CD14-positive monocyte (primary cell): ENCODE data around the gene IGF2BP2. TPM values are rescaled to one million over a fixed set of nuclear protein-coding genes. Genes with fewer than 3 reads are reported as not detected.

Experiments
- DNase-seq, 3 donors: peaks; one replicate each; pipeline ENCODE4 v3.0.0-alpha.2; 2011 to 2022
- H2AFZ ChIP-seq: 2 replicates; pipeline ENCODE4 v1.6.0; 2012; ENCODE audit warnings: mild to moderate bottlenecking, low read depth, low read length, inconsistent platforms; ENCODE audit not compliant: insufficient read depth, poor library complexity, severe bottlenecking
- H3K27ac ChIP-seq, 2 donors: 1 replicate in 1 of 2; 2 replicates in 1 of 2; pipeline ENCODE4 v1.5.1; 2012 to 2013; ENCODE audit warnings: low read length in 2 of 2, control low read depth in 1 of 2, inconsistent platforms in 1 of 2, low read depth in 1 of 2, mild to moderate bottlenecking in 1 of 2
- H3K27me3 ChIP-seq, 2 donors: one replicate each; pipeline versions ENCODE4 v1.6.0 to v1.6.1; 2011 to 2013; ENCODE audit warnings: low read length in 2 of 2; ENCODE audit not compliant: control insufficient read depth in 2 of 2, insufficient read depth in 2 of 2
- H3K36me3 ChIP-seq, 2 donors: replicated peaks in 1 of 2; 1 replicate in 1 of 2; 2 replicates in 1 of 2; pipeline versions ENCODE4 v1.5.1 to v1.6.1; 2012 to 2013; ENCODE audit warnings: low read length in 2 of 2, control low read depth in 1 of 2, inconsistent platforms in 1 of 2, mild to moderate bottlenecking in 1 of 2; ENCODE audit not compliant: insufficient read depth in 2 of 2, control insufficient read depth in 1 of 2
- H3K4me1 ChIP-seq, 2 donors: 1 replicate in 1 of 2; 2 replicates in 1 of 2; pipeline versions ENCODE4 v1.5.1 to v1.6.1; 2012 to 2013; ENCODE audit warnings: low read length in 2 of 2, control low read depth in 1 of 2, inconsistent platforms in 1 of 2, mild to moderate bottlenecking in 1 of 2, moderate library complexity in 1 of 2; ENCODE audit not compliant: insufficient read depth in 2 of 2, control insufficient read depth in 1 of 2
- H3K4me2 ChIP-seq: replicated peaks from 2 replicates; pipeline ENCODE3; 2012; ENCODE audit warnings: low read length, moderate library complexity, mild to moderate bottlenecking; ENCODE audit not compliant: poor library complexity, severe bottlenecking; ENCODE audit errors: extremely low read depth
- H3K4me3 ChIP-seq, 3 experiments: fragments of 200-600 bp in 1 of 3; sonication (generic) in 1 of 3; replicated peaks in 1 of 3; 1 replicate in 2 of 3; 2 replicates in 1 of 3; pipeline ENCODE4 v1.5.1; 2011 to 2013; ENCODE audit warnings: low read length in 3 of 3, mild to moderate bottlenecking in 3 of 3, control low read depth in 2 of 3, low read depth in 2 of 3, inconsistent platforms in 1 of 3, moderate library complexity in 1 of 3
- H3K79me2 ChIP-seq: 2 replicates; pipeline ENCODE4 v1.6.0; 2012; ENCODE audit warnings: mild to moderate bottlenecking, control low read depth, inconsistent platforms, low read length, moderate library complexity; ENCODE audit not compliant: insufficient read depth
- H3K9ac ChIP-seq: 2 replicates; pipeline ENCODE4 v1.6.0; 2017; ENCODE audit warnings: low read length, mild to moderate bottlenecking; ENCODE audit not compliant: insufficient read depth, poor library complexity, severe bottlenecking
- H3K9me3 ChIP-seq, 2 donors: replicated peaks in 1 of 2; 1 replicate in 1 of 2; 2 replicates in 1 of 2; pipeline versions ENCODE4 v1.5.1 to v1.6.1; 2012 to 2013; ENCODE audit warnings: low read length in 2 of 2, control low read depth in 1 of 2; ENCODE audit not compliant: control insufficient read depth in 1 of 2, insufficient read depth in 1 of 2
- H4K20me1 ChIP-seq: 2 replicates; pipeline ENCODE4 v1.6.0; 2012; ENCODE audit warnings: mild to moderate bottlenecking, low read length, control low read depth, moderate library complexity; ENCODE audit not compliant: insufficient read depth
- H3K27ac Mint-ChIP-seq, 7 donors: one replicate each; pipeline ENCODE4 v1.8.0; 2020; ENCODE audit warnings: mild to moderate bottlenecking in 7 of 7, mixed read lengths in 7 of 7, moderate library complexity in 6 of 7, inconsistent platforms in 2 of 7
- H3K27me3 Mint-ChIP-seq, 3 donors: one replicate each; pipeline ENCODE4 v1.8.0; 2021 to 2022; ENCODE audit warnings: low read depth in 3 of 3, mild to moderate bottlenecking in 3 of 3, mixed read lengths in 3 of 3, moderate library complexity in 3 of 3, inconsistent platforms in 1 of 3
- H3K36me3 Mint-ChIP-seq, 2 donors: one replicate each; pipeline ENCODE4 v1.8.0; 2020; ENCODE audit warnings: mixed read lengths in 2 of 2, inconsistent platforms in 1 of 2, mild to moderate bottlenecking in 1 of 2
- H3K4me1 Mint-ChIP-seq: one replicate; pipeline ENCODE4 v1.8.0; 2020; ENCODE audit warnings: mild to moderate bottlenecking, mixed read lengths
- H3K4me3 Mint-ChIP-seq, 2 donors: one replicate each; pipeline ENCODE4 v1.8.0; 2020; ENCODE audit warnings: mild to moderate bottlenecking in 2 of 2, mixed read lengths in 2 of 2, moderate library complexity in 1 of 2
- H3K9me3 Mint-ChIP-seq, 7 donors: one replicate each; pipeline ENCODE4 v1.8.0; 2020 to 2022; ENCODE audit warnings: mixed read lengths in 7 of 7, mild to moderate bottlenecking in 6 of 7, moderate library complexity in 6 of 7, inconsistent platforms in 2 of 7
- CTCF ChIP-seq: fragments of 200-600 bp; IDR thresholded peaks from one replicate; pipeline ENCODE4 v1.8.0; 2022; ENCODE audit warnings: antibody characterized with exemption, mild to moderate bottlenecking
- WGBS: methylation state at CpG from one replicate; pipeline ENCODE4 v1.1.5; 2013; ENCODE audit warnings: missing lambda C conversion rate; ENCODE audit not compliant: insufficient coverage; 5-methylcytosine and 5-hydroxymethylcytosine counted together
- intact Hi-C, 2 donors: fragments of 100-400 bp; cut with micrococcal nuclease; formaldehyde crosslinking; loops; one replicate each; pipeline versions ENCODE4 v1.15.0 to v1.15.1; 2023
- polyA plus RNA-seq, 3 donors: library from polyadenylated mRNA; depleted of rRNA in 1 of 3; unstranded in 2 of 3; stranded (reverse) in 1 of 3; fragments of 300-500 nt in 2 of 3; fragments of >200 nt in 1 of 3; fragmentation: Illumina TruSeq in 2 of 3; gene quantifications; 1 replicate in 2 of 3; 2 replicates in 1 of 3; pipeline ENCODE4 v1.2.3, GENCODE V29; 2012 to 2021

Gene IGF2BP2
- polyA plus RNA-seq, 3 donors: 0.78 to 2.8 (median 1.00) TPM

- H3K4me3 Mint-ChIP-seq: peak overlapping the region in 1 of 2 donors; percentile 53
- no peak for TF ChIP-seq CTCF
- Histone ChIP-seq H3K4me1 (peaks cover 35 to 46% of the 10 kb centered on the region in 2 donors), H4K20me1 (no peaks in the 10 kb centered on the region), H3K36me3 (peaks cover 0 to 21% of the 10 kb centered on the region in 2 donors), H2AFZ (no peak overlapping the region), H3K9ac (no peak overlapping the region), H3K4me3 (peak overlapping the region in 1 of 3 experiments; percentile 7), H3K27me3 (no peaks in the 10 kb centered on the region), H3K79me2 (peaks cover 3% of the 10 kb centered on the region), H3K27ac (peak overlapping the region; percentile 41 to 46), H3K9me3 (no peaks in the 10 kb centered on the region), H3K4me2 (peak overlapping the region; percentile 39)
- H3K27me3 Mint-ChIP-seq: peaks cover 0 to 2% (median 0%) of the 10 kb centered on the region in 3 donors
- intact Hi-C loops: loop anchor here in 1 of 2 donors (5.0 kb wide), 1 partner anchor 42 kb away; no protein-coding TSS in a partner anchor
- H3K9me3 Mint-ChIP-seq: peaks cover 0 to 8% (median 4%) of the 10 kb centered on the region in 7 donors
- DNase-seq: peak; percentile 53 to 78 (median 66)
- H3K27ac Mint-ChIP-seq: peak overlapping the region; percentile 61 to 92 (median 77)
- WGBS: 31% methylated on average over 3 of the region's 9 CpGs
- peaks cover 38% of the 10 kb centered on the region for H3K4me1 Mint-ChIP-seq
- H3K36me3 Mint-ChIP-seq: peaks cover 21 to 22% of the 10 kb centered on the region in 2 donors
Observed at GRCh38 chr3:185685231-185686035, 139.4 kb downstream of the IGF2BP2 start.

GRCh38 chr3:185680231-185680630 lies 144.6 kb downstream of the IGF2BP2 start:
- no peak for TF ChIP-seq CTCF
- Mint-ChIP-seq H3K4me1 (peaks cover 7% of the 10 kb centered on the region), H3K9me3 (peaks cover 4 to 19% (median 11%) of the 10 kb centered on the region in 7 donors), H3K4me3 (no peak overlapping the region), H3K27ac (peak overlapping the region in 1 of 7 donors; percentile 46), H3K36me3 (peaks cover 24 to 28% of the 10 kb centered on the region in 2 donors), H3K27me3 (peaks cover 0 to 2% (median 0%) of the 10 kb centered on the region in 3 donors)
- Histone ChIP-seq H3K4me3 (no peak overlapping the region), H3K79me2 (peaks cover 3% of the 10 kb centered on the region), H4K20me1 (no peaks in the 10 kb centered on the region), H3K9me3 (no peaks in the 10 kb centered on the region), H3K36me3 (peaks cover 0 to 41% of the 10 kb centered on the region in 2 donors), H2AFZ (no peak overlapping the region), H3K27me3 (no peaks in the 10 kb centered on the region), H3K4me2 (no peak overlapping the region), H3K4me1 (peaks cover 5% of the 10 kb centered on the region in 2 donors), H3K9ac (no peak overlapping the region), H3K27ac (no peak overlapping the region)
- WGBS: 100% methylated on average over 1 of the region's 4 CpGs
- no peak for DNase-seq
- intact Hi-C loops: no loop called here
